NCI-H446 treated with DMSO at 0.1 percent for 48 hours (cell line): ENCODE results near the gene RTKN.
A peak's percentile ranks its signal among the peaks of the same experiment; 100 is the strongest.
"Not testable (repeated sequence)": the region's sequence is repeated elsewhere in the genome, so short reads cannot be mapped to it uniquely, and the experiment has no call there.

Source experiments
- DNase-seq: peaks from one replicate; lab custom pipeline; 2025; lab: John Stamatoyannopoulos, UW

RTKN gene, protein sequence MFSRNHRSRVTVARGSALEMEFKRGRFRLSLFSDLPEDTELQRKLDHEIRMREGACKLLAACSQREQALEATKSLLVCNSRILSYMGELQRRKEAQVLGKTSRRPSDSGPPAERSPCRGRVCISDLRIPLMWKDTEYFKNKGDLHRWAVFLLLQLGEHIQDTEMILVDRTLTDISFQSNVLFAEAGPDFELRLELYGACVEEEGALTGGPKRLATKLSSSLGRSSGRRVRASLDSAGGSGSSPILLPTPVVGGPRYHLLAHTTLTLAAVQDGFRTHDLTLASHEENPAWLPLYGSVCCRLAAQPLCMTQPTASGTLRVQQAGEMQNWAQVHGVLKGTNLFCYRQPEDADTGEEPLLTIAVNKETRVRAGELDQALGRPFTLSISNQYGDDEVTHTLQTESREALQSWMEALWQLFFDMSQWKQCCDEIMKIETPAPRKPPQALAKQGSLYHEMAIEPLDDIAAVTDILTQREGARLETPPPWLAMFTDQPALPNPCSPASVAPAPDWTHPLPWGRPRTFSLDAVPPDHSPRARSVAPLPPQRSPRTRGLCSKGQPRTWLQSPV

DNA sequence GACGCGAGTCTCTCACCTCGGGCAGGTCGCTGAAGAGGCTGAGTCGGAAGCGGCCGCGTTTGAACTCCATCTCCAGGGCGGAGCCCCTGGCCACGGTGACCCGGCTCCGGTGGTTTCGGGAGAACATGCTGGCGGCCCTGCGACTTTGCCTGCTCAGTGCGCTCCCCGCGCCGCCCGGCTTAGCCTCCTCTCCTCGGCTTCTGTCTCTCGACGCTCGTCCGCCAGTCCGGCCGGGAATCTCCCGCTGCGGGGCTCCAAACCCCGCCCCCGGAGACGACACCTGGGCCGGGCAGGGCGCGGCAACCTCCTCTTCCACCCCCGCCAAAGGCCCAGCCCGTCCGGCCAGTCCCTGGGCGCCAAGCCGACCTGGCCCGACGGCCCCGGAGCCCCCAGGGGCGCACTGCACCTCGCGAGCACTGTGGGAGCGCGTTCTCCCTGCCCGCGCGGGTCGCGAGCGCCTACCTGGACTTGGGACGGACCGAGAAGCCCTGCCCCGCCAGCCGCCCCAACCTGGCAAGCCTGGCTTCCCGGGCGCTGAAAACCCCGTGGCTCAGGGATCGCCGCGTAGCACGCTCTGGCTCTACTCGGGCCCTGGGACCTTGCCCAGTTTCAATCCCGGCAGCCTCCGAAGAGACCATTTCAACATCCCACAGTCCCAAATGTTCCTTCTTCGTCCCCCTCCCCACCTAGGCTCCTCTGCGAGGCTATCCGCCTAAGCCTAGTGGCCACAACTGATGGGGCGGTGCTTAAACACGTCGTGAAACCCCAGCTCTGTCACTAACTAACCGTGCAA is at the start of gene RTKN:
TSS of gene RTKN (minus strand) at position 248 of the 793 bp plus-strand sequence. CDS start at position 127, 121 bp downstream.
- DNase-seq: no peak

DNA sequence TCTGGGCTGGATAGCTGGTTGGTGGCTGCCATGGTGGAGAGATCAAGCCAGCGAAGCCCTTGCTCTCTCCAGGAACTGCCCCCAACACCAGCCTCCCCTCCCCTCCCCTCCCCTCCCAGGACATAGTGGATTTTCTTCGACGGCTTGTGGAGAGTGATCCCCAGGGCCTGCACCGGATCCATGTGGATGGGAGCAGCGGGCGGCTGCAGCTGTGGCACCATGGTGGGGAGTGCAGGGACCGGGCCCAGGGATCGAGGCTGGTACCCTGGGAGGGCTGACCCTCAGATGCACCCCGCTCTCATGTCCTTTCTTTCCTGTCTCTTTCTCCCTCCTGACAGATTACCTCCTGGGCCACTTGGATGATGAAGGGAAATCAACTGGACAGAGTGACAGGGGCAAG is 48.2 kb upstream of the RTKN start:
- no peak for DNase-seq

DNA sequence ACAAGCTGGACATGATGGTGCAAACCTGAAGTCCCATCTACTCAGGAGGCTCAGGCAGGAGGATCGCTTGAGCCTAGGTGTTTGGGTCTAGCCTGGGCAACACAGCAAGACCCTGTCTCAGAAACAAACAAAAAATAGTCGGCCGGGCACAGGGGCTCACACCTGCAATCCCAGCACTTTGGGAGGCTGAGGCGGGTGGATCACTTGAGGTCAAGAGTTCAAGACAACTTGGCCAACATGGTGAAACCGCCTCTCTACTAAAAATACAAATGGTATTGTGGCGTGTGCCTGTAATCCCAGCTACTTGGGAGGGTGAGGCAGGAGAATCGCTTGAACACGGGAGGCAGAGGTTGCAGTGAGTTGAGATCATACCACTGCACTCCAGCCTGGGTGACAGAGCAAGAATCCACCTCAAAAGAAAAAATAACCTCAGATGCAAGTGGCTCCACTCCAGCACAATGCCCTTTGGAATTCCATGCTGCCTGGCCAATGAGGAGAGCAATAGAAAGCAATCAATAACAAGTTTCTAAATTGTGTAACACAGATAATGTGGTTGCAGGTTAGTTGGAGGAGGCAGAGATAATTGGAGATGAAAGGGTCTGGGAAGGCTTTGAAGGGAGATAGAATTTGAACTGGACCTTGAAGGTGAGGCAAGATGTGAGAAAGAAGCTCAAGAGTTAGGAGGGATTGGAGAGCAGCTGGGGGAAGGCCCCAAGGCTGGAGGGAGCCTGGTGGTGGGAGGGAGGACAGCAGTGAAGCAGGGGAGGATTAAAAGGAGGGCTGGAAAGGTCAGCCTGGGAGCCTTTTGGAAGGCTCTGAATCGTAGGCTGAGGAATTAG is 47.1 kb upstream of the RTKN start:
- DNase-seq: no peak

DNA sequence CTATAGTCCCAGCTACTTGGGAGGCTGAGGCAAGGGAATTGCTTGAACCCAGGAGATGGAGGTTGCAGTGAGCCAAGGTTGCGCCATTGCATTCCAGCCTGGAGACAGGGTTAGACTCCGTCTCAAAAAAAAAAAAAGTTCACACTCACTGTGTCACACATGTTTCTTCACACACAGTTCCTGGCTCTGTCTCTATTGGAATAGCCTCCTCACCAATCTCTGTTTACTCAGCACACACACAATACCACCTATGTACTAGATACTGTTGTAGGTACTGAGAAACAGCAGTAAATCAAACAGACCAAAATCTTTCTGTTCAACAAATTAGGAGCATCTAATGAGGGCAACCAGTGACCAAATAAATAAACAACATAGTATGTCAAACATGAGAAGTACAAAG is 44.4 kb upstream of the RTKN start:
- no peak for DNase-seq

DNA sequence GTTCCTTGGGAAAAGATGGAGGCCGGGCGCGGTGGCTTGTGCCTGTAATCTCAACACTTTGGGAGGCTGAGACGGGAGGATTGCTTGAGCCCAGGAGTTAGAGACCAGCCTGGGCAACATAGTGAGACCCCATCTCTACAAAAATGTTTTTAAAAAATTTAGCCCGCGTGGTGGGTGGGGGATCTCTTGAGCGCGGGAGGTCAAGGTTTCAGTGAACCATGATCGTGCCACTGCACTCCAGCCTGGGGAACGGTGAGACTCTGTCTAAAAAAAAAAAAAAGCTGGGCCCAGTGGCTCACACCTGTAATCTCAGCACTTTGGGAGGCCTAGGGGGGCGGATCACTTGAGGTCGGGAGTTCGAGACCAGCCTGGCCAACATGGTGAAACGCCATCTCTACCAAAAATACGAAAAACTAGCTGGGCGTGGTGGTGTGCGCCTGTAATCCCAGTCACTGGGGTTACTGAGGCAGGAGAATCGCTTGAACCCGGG is 42.0 kb upstream of the RTKN start:
- not testable (repeated sequence) for DNase-seq

DNA sequence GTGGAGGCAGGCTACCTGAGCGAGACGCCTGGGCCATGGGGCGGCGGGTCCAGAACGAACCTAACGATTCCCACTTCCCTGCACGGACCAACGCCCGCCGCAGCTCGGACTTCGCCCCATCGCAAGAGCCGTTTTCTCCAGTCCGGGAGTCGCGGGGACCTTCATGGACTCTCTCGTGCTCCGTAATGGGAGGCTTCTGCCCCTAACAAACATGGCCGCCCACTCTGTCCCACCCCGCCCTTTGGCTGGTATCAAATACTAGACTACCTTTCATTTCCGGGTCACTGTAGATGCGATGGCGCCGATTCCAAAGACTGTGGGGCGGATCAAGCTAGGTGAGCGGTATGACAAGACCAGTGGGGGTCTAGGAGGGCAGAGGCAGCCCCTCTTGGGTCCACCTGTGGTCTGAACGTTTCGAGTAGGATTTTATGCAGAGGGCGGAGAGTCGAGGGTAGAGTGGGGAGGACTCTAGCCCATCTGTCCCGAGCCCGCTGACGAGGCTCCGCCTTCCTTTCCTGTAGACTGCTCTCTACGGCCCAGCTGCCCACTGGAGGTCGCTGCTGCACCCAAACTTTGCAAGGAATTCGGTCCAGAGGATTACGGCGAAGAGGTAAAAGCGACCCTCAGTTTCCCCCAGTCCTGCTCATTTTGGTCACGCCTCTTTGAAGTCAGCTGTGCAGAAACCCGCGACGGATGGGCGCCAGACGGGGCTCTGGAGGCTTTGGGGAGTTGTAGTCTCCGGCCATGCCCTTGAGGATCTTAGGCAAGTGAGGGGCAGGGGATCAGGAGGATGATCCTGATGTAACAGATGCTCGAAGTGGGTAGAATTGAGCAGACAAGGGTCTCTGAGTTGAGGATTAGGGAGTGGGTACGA is 41.3 kb upstream of the RTKN start, which contains the start of the genes CCDC142 and TTC31:
TSS of gene CCDC142 (minus strand) at position 198 of the 874 bp plus-strand sequence. CDS start at position 37, 161 bp downstream.
TSS of gene TTC31 (plus strand) at position 281 of the 874 bp plus-strand sequence. CDS start at position 296, 15 bp downstream.
- DNase-seq: peak; percentile 80

DNA sequence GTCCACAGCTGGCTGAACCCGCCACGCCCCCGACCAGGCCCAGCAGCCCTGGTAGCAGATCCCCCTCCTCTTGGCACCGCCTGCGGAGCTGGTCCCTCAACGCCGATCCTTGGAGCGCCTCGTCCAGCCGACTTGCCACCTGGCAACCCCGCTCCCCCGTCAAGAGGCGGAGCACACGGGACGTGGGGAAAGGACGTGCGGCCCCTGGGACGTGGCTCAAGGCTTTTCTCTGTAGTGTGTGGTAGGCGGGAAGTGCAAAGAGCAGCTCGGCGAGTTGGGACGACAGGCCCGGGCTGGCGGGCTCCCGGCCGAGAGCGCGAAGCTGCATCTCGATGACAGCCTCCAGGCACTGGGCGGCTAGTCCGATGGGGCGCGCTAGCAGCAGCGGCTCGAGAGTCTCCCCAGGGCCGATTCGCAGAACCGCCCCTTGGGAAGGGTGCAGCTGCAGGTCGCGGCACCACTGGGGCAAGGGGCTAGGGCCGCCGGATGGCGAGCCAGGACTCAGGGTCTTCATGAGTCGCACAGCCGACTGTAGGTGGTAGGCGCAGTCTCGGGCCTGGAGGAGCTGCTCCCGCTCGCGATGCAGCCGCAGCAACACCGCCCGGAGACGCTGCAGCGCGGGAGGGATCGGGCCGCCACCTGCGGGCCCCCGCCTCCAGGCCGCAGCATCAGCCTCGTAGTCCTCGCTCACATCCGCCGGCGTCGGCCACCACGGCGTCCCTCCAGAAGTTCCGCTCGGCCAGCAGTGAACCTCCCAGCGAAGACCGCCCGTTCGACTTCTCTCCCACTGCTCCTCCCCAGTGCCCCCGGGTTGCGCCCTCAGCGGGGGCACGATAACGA is 40.4 kb upstream of the RTKN start:
- no peak for DNase-seq

DNA sequence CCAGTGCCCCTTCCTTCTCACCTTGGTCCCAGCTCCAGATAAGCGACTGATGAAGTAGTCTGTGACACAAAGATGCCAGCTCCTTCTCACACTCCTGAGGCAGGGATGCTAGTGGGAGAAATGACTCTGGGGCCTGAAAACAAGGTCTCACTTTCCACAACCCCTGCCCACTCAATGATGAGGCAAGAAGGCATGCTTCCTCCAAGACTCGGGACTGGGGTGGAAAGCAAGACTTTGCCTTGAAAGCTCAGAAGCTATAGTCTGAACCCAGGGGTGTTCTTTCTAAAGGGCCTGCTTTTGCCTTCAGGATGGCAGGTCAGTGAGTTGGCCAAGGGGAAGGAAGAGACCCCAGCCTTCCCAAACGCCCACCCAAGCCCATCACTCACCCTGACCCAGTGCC is 39.7 kb upstream of the RTKN start:
- no peak for DNase-seq

DNA sequence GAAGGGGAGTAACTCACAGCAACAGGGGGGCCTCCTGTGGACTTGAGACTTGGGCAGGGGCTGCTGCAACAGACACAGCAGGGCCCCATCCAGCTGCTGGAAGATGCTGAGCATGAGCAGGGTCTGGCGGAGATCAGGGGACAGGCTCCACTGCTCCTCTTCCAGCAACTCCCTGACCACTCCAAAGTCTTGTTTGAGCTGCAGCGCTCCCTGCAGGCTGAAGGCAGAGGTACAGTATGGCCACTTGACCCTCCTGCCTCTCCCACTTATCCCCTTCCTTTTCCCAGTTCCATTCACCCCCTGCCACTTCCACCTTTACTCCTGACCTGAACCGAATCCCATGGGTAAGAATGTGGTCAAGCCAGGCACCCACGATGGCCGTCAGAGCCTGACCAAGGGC is 33.2 kb upstream of the RTKN start:
- DNase-seq: no peak

DNA sequence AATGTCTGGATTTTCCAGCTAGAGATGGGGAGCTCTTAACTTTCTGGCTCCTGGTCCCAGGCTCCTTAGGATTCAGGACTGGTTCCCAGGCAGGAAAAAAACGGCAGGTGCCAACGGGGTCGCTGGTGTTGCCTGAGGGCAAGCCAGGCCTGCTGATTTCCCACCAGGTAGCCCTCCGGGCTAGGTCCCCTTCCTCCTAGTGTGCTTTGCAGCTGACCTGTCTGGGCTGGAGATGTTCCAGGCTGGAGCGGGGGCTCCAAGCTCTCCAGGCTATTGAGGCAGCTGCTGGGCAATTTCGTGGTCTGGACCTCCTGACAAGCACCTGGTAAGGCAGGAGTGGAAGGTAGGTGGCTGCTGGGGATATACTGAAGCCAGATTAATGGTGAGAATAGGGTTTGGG is 32.7 kb upstream of the RTKN start:
- no peak for DNase-seq

DNA sequence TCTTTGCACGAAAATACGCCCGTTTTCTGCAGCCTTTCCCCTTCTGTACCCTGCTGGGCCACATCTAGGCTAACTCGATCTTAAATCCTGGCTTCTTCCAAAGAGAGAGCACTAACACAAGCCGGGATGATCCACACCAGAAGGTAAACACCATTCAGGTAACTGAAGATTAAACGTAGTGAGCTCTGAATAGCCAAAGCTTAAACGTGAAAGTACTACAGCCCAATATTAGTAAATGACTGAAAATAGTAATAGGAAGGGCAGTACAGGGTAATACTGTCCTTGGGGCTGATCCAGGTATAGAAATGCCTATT is 31.2 kb upstream of the RTKN start:
- DNase-seq: no peak

DNA sequence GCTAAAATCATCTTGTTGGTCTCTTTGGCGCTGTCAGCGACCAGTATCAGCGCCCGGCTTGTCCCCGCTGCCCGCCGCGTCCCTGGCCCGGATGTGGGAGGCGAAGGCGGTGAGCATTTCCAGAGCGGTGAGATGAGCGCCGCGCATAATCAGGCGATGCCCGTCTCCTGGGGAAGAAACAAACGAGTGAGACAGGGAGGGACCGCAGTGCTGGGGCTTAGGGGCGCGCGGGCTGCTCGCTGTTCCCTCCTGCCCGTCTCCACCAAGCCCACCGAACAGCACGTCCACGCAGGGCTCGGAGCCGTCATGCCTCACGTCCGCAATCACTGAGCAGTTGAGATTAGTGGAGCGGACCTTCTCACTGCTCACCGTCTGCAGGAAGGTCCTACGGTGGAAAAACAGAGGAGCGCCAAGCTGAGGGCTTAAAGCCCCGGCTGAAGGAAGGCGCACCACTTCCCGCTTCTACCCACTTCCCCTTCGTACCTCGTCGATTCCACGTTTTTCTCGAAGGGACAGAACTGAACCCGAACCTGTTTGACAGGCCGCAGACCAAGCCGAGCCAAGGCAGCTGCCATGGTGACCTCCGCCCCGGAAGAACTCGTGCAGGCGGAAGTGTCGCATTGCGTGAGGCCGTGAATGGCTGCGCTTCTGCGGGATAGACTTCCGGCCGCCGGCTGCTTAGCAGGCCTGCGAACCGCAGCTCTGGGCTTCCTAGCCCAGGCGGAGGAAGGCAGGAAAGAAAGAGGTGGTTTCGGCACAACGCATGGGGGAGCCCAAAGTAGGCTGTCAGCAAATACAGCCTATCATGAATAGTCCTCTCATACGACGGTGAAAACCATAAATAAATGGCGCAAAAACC is 30.6 kb upstream of the RTKN start, which contains the start of gene MRPL53:
TSS of gene MRPL53 (minus strand) at position 595 of the 859 bp plus-strand sequence. CDS start at position 575, 20 bp downstream.
- DNase-seq: peak; percentile 76

DNA sequence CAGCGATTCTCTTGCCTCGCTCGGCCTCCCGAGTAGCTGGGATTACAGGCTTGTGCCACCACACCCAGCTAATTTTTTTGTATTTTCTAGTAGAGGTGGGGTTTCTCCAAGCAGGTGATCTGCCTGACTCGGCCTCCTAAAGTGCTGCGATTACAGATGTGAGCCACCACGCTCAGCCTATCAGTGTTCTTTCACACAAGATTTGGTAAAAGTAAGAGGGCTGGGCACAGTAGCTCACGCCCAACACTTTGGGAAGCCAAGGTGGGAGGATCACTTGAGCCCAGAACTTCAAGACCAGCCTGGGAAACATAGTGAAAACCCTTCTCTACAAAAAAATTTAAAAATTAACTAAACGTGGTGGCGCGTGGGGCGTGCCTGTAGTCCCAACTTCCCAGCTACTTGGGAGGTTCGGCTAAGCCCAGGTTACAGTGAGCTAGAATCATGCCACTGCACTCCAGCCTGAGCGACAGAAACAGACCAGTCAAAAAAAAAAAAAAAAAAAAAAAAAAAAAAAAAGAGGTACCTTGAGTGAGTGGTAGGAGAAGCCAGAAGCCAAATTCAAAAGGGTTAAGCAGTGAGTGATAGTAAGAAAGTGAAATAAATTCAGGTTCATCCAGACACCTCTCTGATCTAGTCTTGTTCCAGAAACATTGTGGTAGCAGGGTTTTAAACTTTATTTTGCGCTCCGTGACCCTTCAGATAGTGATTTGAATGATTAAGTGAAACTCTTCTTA is 29.8 kb upstream of the RTKN start:
- no peak for DNase-seq

DNA sequence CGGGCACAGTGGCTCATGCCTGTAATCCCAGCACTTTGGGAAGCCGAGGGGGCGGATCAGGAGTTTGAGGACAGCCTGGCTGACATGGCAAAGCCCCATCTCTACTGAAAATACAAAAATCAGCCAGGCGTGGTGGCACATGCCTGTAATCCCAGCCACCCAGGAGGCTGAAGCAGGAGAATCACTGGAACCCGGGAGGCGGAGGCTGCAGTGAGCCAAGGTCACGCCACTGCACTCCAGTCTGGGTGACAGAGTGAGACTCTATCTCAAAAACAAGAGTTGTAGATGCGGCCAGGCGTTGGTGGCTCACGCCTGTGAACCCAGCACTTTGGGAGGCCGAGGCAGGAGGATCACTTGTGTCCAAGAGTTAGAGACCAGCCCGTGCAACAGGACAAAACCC is 29.0 kb upstream of the RTKN start:
- not testable (repeated sequence) for DNase-seq

DNA sequence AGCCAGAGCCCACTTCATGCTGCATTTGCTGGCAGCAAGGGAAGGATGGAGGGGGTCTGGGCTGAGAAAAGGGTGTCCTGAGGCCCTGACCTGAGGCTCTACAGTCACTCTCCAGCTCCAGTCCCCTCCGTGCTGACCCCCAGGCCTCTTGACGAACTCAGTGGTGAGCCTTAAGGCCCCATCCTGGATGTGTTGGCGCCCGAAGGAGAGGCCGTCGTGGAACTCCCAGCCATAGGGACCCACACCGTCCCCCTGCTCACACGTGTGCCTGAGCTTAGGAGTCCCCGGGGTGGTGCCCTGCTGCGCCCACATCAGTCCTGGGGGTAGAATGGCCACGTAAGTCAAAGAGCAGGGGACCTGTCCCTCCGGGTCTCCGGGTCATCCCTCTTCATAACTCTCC is 22.7 kb upstream of the RTKN start:
- no peak for DNase-seq

DNA sequence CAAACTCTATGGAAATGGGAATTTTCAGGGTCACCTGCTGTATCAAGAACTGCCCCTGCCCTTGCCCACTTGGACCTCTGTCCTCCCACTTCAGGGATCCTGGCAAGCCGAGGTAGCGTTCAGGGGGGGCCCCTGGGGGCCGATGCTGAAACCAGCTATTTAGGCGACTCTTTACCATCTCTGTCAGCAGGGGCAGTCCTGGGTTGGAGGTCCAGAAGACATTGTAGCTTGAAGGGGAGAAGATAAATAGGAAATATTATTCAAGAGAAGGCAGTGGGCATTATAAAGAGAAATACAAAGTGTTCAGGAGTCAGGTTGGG is 21.0 kb upstream of the RTKN start:
- no peak for DNase-seq

DNA sequence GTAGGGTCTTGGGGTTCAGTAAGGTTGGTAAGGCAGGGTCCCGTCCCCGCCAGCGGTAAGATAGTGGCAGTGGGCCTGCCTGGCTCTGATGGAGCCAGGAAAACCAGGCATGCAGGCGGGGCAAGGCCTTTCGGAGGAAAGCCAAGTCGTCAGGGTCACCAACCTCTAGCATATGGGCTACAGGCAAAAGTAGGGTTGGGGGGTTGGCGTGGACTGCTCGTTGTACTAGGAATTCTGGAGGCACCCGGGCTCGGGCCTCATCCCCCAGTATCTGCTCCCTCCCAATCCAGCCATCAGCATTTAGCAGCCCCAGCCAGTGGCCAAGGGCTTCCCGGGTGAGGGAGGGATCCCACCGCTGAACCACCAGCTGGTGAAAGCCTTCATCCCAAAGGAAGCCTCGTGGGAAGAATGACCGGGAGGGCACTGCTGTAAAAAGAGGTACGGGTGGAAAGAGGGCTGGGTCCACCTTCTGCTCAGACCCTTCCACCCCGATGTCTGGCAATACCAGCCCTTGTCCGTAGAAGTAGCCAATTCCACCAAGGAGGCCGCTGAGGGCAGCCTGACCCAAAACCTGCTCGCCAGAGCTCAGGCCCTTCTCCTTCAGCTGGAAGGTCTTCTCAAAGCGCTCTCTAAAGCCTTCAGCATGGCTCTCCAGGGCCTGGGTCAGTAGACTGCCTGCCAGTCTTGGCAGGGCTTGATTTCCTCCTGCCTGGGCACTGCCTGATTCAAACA is 20.5 kb upstream of the RTKN start:
- DNase-seq: no peak
